Ovary (tissue), 9 donors: ENCODE measurements around the gene SH3RF3. TPM values are rescaled to one million over a fixed set of nuclear protein-coding genes. Genes with fewer than 3 reads are reported as not detected.
"Not testable (repeated sequence)": the region's sequence is repeated elsewhere in the genome, so short reads cannot be mapped to it uniquely, and the experiment has no call there.

Experiments
- DNase-seq, 5 donors: peaks; one replicate each; pipeline ENCODE4 v3.0.0-alpha.2; 2019 to 2020
- H3K27ac ChIP-seq, 2 donors: fragments of 200-600 bp; one replicate each; pipeline versions ENCODE4 v1.5.1 to v1.8.0; 2019 to 2022
- H3K27me3 ChIP-seq: fragments of 200-600 bp; one replicate; pipeline ENCODE4 v1.8.0; 2022
- H3K36me3 ChIP-seq: fragments of 200-600 bp; sonication (generic); one replicate; pipeline ENCODE4 v1.5.1; 2019
- H3K4me1 ChIP-seq: one replicate; pipeline ENCODE4 v1.8.1; 2013; ENCODE audit warnings: mild to moderate bottlenecking, moderate library complexity; ENCODE audit not compliant: insufficient read depth
- H3K4me3 ChIP-seq: fragments of 200-600 bp; sonication (generic); one replicate; pipeline ENCODE4 v1.5.1; 2017
- H3K9me3 ChIP-seq, 2 donors: fragments of 200-600 bp in 1 of 2; sonication (generic) in 1 of 2; one replicate each; pipeline versions ENCODE4 v1.5.1 to v1.8.1; 2013 to 2019; ENCODE audit warnings: mild to moderate bottlenecking in 1 of 2, moderate library complexity in 1 of 2
- CTCF ChIP-seq, 3 donors: fragments of 450-650 bp in 2 of 3; fragments of 200-600 bp in 1 of 3; IDR thresholded peaks; one replicate each; pipeline versions ENCODE4 v1.5.1 to v1.8.0; 2016 to 2022; ENCODE audit warnings: antibody characterized with exemption in 3 of 3, mild to moderate bottlenecking in 1 of 3
- EP300 ChIP-seq: sonication (generic); formaldehyde crosslinking; IDR thresholded peaks from one replicate; pipeline ENCODE4 v1.6.1; 2017; ENCODE audit warnings: antibody characterized with exemption
- POLR2A ChIP-seq: fragments of 450-650 bp; IDR thresholded peaks from one replicate; pipeline ENCODE4 v1.6.1; 2017; ENCODE audit warnings: antibody characterized with exemption, mild to moderate bottlenecking, moderate library complexity
- WGBS, 3 donors: extraction: QIAGEN DNeasy Blood & Tissue Kit in 1 of 3; methylation state at CpG; one replicate each; pipeline versions ENCODE4 v1.1.5 to v1.1.7; 2013 to 2017; 5-methylcytosine and 5-hydroxymethylcytosine counted together
- intact Hi-C, 4 donors: fragments of 100-400 bp; cut with DNase I; formaldehyde crosslinking; loops; one replicate each; pipeline versions ENCODE4 v1.11.0 to v1.15.1; 2022 to 2023
- polyA plus RNA-seq, 2 donors: library from polyadenylated mRNA; stranded (reverse); fragments of 200-250 nt in 1 of 2; fragments of 350-450 nt in 1 of 2; fragmentation: Illumina TruSeq in 1 of 2; extraction: RNeasy Lipid Tissue Mini Kit (QIAGEN cat#74804) in 1 of 2; gene quantifications; one replicate each; pipeline ENCODE4 v1.2.3, GENCODE V29; 2013 to 2014
- total RNA-seq, 7 donors: library from RNA; depleted of rRNA in 2 of 7; stranded (reverse); fragments of >200 nt in 2 of 7; fragmentation: NEBNext Ultra II Directional in 3 of 7; extraction: Animal tissue kit (Norgen Biotek cat#: 25700) in 3 of 7; gene quantifications; one replicate each; pipeline versions ENCODE4 v1.1.0 to v1.2.4, GENCODE V29; 2016 to 2023
- donor health status: DM: no; HTN: no; CAD: no; lungs with moderate emphysema.
- donor health status: DM: no; HTN: no; CAD: no.
- donor health status: Bipolar disorder and iron deficiency.
- donor health status: DM: yes; HTN: yes; CAD: no.
- donor health status: DM: no; HTN: no; CAD: no.
- donor health status: DM: yes; HTN: yes; CAD: no.

The SH3RF3 gene
- total and polyA plus RNA-seq, 9 donors: 2.7 to 10.1 (median 4.5) TPM

GRCh38 chr2:109120166-109120565 is 8.8 kb upstream of the SH3RF3 start:
- Histone ChIP-seq H3K4me1 (no peaks in the 10 kb centered on the region), H3K36me3 (no peaks in the 10 kb centered on the region), H3K27ac (no peak overlapping the region), H3K4me3 (no peak overlapping the region), H3K9me3 (peaks cover 0 to 4% of the 10 kb centered on the region in 2 donors), H3K27me3 (no peaks in the 10 kb centered on the region)
- no peak for TF ChIP-seq POLR2A
- no peak for TF ChIP-seq CTCF (IDR thresholded peaks at IDR 0.05)
- TF ChIP-seq EP300: no peak
- WGBS, 3 donors: 94 to 98% (median 95%) methylated on average over 3 of the region's 3 CpGs
- intact Hi-C loops: no loop called here
- DNase-seq: no peak

- DNase-seq, H3K27me3 ChIP-seq, intact Hi-C loops, H3K4me1 ChIP-seq, H3K4me3 ChIP-seq, H3K36me3 ChIP-seq, H3K9me3 ChIP-seq, H3K27ac ChIP-seq: not testable (repeated sequence)
- WGBS, 3 donors: 84 to 91% (median 84%) methylated on average over 10 of the region's 10 CpGs
These were observed 8.3 kb upstream of the SH3RF3 start for GRCh38 chr2:109120686-109121085.

- DNase-seq: no peak
- Histone ChIP-seq H3K36me3 (no peaks in the 10 kb centered on the region), H3K4me3 (no peak overlapping the region), H3K27me3 (no peaks in the 10 kb centered on the region), H3K4me1 (no peaks in the 10 kb centered on the region), H3K27ac (no peak overlapping the region), H3K9me3 (no peaks in the 10 kb centered on the region)
- intact Hi-C loops: no loop called here
- 91 to 95% (median 92%) methylated on average over 4 of the region's 4 CpGs for WGBS, 3 donors
- TF ChIP-seq POLR2A (no peak), EP300 (no peak), CTCF (IDR thresholded peaks at IDR 0.05) (no peak)
These were observed 5.3 kb upstream of the SH3RF3 start for GRCh38 chr2:109123586-109124201.

- Histone ChIP-seq H3K4me3 (no peak overlapping the region), H3K9me3 (no peaks in the 10 kb centered on the region), H3K36me3 (no peaks in the 10 kb centered on the region), H3K4me1 (no peaks in the 10 kb centered on the region), H3K27me3 (no peaks in the 10 kb centered on the region), H3K27ac (no peak overlapping the region)
- intact Hi-C loops: loop anchor here in 1 of 4 donors (5.0 kb wide), 2 partner anchors 192 to 387 kb away; no protein-coding TSS in a partner anchor
- TF ChIP-seq EP300 (no peak), POLR2A (no peak)
- 64 to 69% (median 64%) methylated on average over 10 of the region's 10 CpGs for WGBS, 3 donors
- peak in 3 of 5 donors; percentile 23 to 37 (median 28) for DNase-seq
These were observed 3.9 kb upstream of the SH3RF3 start for GRCh38 chr2:109124982-109125592.

- Histone ChIP-seq H3K27me3 (no peaks in the 10 kb centered on the region), H3K36me3 (no peaks in the 10 kb centered on the region), H3K4me3 (no peak overlapping the region), H3K4me1 (no peaks in the 10 kb centered on the region), H3K9me3 (no peaks in the 10 kb centered on the region), H3K27ac (no peak overlapping the region)
- no peak for TF ChIP-seq EP300
- intact Hi-C loops: loop anchor here in 2 of 4 donors (2.0 to 5.0 kb wide), 3 partner anchors 191 to 386 kb away; no protein-coding TSS in a partner anchor
- DNase-seq: no peak
- WGBS, 3 donors: 74 to 81% (median 77%) methylated on average over 12 of the region's 12 CpGs
These were observed 3.2 kb upstream of the SH3RF3 start for GRCh38 chr2:109125593-109126500.
